Glutamatergic neuron (in vitro differentiated cells): Measurements from ENCODE around the gene NFATC2. TPM values are rescaled to one million over a fixed set of nuclear protein-coding genes. Genes with fewer than 3 reads are reported as not detected.

Experiments used
- DNase-seq: peaks from one replicate; pipeline ENCODE4 v3.0.0; 2022
- H3K27ac Mint-ChIP-seq: one replicate; pipeline ENCODE4 v1.8.0; 2020; ENCODE audit warnings: mild to moderate bottlenecking, mixed read lengths, inconsistent platforms; ENCODE audit not compliant: unreplicated experiment
- H3K27me3 Mint-ChIP-seq: one replicate; pipeline ENCODE4 v1.8.0; 2020; ENCODE audit warnings: mild to moderate bottlenecking, moderate library complexity, mixed read lengths, inconsistent platforms; ENCODE audit not compliant: unreplicated experiment
- H3K36me3 Mint-ChIP-seq: one replicate; pipeline ENCODE4 v1.8.0; 2020; ENCODE audit warnings: mild to moderate bottlenecking, mixed read lengths, inconsistent platforms; ENCODE audit not compliant: unreplicated experiment
- H3K4me1 Mint-ChIP-seq: one replicate; pipeline ENCODE4 v1.8.0; 2020; ENCODE audit warnings: mild to moderate bottlenecking, low read depth, mixed read lengths, inconsistent platforms; ENCODE audit not compliant: unreplicated experiment
- H3K4me3 Mint-ChIP-seq: one replicate; pipeline ENCODE4 v1.8.0; 2020; ENCODE audit warnings: mild to moderate bottlenecking, mixed read lengths, inconsistent platforms; ENCODE audit not compliant: unreplicated experiment
- H3K9me3 Mint-ChIP-seq: one replicate; pipeline ENCODE4 v1.8.0; 2020; ENCODE audit warnings: mild to moderate bottlenecking, moderate library complexity, mixed read lengths, inconsistent platforms; ENCODE audit not compliant: unreplicated experiment
- CTCF ChIP-seq: fragments of 200-600 bp; sonication (generic); IDR thresholded peaks from one replicate; pipeline ENCODE4 v1.5.0; 2021; ENCODE audit not compliant: partially characterized antibody, unreplicated experiment
- total RNA-seq: library from RNA; stranded (reverse); fragmentation: NEBNext Ultra II Directional; extraction: Animal tissue kit (Norgen Biotek cat#: 25700); gene quantifications from one replicate; pipeline ENCODE4 v1.2.1, GENCODE V29; 2021; ENCODE audit not compliant: unreplicated experiment

Gene NFATC2
- total RNA-seq, 1 donor from 2014 or later: not detected

GRCh38 chr20:51412951-51413481, 129.5 kb downstream of the NFATC2 start:
- Mint-ChIP-seq H3K27ac (no peak overlapping the region), H3K4me1 (peaks cover 2% of the 10 kb centered on the region), H3K4me3 (no peak overlapping the region), H3K36me3 (no peaks in the 10 kb centered on the region), H3K27me3 (peaks cover 9% of the 10 kb centered on the region), H3K9me3 (peaks cover 2% of the 10 kb centered on the region)
- no peak for DNase-seq
- TF ChIP-seq CTCF: no peak

- no peak overlapping the region for H3K27ac Mint-ChIP-seq
- TF ChIP-seq CTCF: no peak
- H3K4me3 Mint-ChIP-seq: no peak overlapping the region
- H3K27me3 Mint-ChIP-seq: peaks cover 9% of the 10 kb centered on the region
- peaks cover 2% of the 10 kb centered on the region for H3K4me1 Mint-ChIP-seq
- peaks cover 2% of the 10 kb centered on the region for H3K9me3 Mint-ChIP-seq
- no peaks in the 10 kb centered on the region for H3K36me3 Mint-ChIP-seq
- DNase-seq: no peak
These were observed 130.1 kb downstream of the NFATC2 start for GRCh38 chr20:51412333-51412871.

- Mint-ChIP-seq H3K9me3 (peaks cover 2% of the 10 kb centered on the region), H3K27me3 (peaks cover 7% of the 10 kb centered on the region), H3K4me1 (peaks cover 2% of the 10 kb centered on the region), H3K27ac (no peak overlapping the region), H3K4me3 (no peak overlapping the region), H3K36me3 (no peaks in the 10 kb centered on the region)
- no peak for TF ChIP-seq CTCF
- DNase-seq: no peak
These were observed 130.6 kb downstream of the NFATC2 start for GRCh38 chr20:51411870-51412269.

GRCh38 chr20:51410586-51411325, 131.8 kb downstream of the NFATC2 start:
- Mint-ChIP-seq H3K9me3 (peaks cover 2% of the 10 kb centered on the region), H3K36me3 (no peaks in the 10 kb centered on the region), H3K27ac (no peak overlapping the region), H3K4me1 (peaks cover 2% of the 10 kb centered on the region), H3K4me3 (no peak overlapping the region), H3K27me3 (peaks cover 5% of the 10 kb centered on the region)
- no peak for DNase-seq
- TF ChIP-seq CTCF: no peak
